AG09309 (cell line): Measurements from ENCODE around the gene TMEM132C.

ENCODE experiments used
- DNase-seq: peaks from one replicate; pipeline ENCODE4 v3.0.0-alpha.2; 2010; ENCODE audit warnings: low read depth
- H3K4me3 ChIP-seq: 2 replicates; pipeline ENCODE4 v1.5.1; 2011; ENCODE audit warnings: mild to moderate bottlenecking, low read depth, low read length, moderate library complexity; ENCODE audit not compliant: control insufficient read depth
- TF ChIP-seq, protein P1 (sequence below): IDR thresholded peaks from 2 replicates; pipeline ENCODE4 v1.5.1; 2011; ENCODE audit warnings: mild to moderate bottlenecking, low read depth, low read length, inconsistent platforms; ENCODE audit not compliant: insufficient read depth, control insufficient read depth; ENCODE audit errors: missing control alignments

TMEM132C gene

DNA sequence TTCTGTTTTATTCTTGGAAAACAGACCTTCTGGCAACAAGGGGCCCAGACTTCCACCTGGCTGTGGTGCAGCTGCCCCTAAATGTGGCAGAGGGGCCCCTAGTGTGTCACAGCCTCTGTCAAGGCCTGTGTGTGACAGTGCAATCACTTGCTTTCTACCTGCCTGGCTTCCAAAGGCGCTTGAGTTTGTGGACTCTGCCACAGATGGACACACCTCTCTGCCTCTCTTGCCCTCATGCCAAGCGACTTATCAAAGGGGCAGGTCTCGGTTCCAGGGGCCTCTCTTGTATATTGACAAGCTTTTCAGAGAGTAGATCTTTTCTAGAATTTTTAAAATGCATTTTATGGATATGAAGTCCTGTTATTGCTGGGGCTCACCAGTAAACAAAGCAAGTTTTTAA lies 339.6 kb downstream of the TMEM132C start:
- TF ChIP-seq, protein P1, sequence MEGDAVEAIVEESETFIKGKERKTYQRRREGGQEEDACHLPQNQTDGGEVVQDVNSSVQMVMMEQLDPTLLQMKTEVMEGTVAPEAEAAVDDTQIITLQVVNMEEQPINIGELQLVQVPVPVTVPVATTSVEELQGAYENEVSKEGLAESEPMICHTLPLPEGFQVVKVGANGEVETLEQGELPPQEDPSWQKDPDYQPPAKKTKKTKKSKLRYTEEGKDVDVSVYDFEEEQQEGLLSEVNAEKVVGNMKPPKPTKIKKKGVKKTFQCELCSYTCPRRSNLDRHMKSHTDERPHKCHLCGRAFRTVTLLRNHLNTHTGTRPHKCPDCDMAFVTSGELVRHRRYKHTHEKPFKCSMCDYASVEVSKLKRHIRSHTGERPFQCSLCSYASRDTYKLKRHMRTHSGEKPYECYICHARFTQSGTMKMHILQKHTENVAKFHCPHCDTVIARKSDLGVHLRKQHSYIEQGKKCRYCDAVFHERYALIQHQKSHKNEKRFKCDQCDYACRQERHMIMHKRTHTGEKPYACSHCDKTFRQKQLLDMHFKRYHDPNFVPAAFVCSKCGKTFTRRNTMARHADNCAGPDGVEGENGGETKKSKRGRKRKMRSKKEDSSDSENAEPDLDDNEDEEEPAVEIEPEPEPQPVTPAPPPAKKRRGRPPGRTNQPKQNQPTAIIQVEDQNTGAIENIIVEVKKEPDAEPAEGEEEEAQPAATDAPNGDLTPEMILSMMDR = no peak
- no peak for DNase-seq
- no peak overlapping the region for H3K4me3 ChIP-seq

DNA sequence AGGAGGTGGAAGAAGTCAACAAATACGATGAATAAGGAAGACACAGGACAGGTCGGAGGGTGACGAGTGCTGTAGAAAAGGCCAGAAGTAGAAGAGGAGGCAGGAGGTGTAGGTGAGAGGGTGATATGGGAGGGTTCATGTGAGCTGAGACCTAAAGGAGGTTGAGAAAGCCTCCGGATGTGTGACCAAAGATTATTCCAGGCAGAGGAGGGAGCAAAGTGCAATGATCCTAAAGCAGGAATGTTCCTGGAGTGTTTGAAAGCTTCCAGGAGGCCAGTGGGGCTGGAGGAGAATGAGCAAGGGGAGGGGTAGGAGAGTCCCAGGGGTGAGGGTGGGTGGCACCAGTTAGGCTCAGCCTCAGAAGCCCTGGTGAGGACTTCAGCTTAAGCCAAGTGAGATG lies 340.0 kb downstream of the TMEM132C start:
- DNase-seq = no peak
- H3K4me3 ChIP-seq = no peak overlapping the region
- TF ChIP-seq, protein P1 = no peak

DNA sequence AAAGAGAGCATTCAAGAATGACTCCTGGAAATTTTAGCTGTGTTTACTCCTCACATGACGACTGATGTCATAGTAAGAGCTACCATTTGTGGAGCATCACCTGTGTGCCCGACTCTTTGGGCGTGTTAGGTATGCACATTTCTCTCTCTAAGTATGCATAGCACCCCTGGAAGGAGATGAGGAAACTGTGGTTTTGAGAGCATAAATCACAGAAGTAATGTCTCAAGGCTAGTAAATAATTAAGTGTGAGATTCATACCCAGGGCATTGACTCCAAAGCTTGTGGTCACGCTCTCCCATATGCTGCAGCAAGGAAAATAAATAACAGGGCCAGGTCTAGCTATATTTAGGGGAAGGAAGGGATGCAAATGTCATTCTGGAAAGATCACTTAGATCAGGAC lies 340.7 kb downstream of the TMEM132C start:
- TF ChIP-seq, protein P1 = no peak
- no peak for DNase-seq

DNA sequence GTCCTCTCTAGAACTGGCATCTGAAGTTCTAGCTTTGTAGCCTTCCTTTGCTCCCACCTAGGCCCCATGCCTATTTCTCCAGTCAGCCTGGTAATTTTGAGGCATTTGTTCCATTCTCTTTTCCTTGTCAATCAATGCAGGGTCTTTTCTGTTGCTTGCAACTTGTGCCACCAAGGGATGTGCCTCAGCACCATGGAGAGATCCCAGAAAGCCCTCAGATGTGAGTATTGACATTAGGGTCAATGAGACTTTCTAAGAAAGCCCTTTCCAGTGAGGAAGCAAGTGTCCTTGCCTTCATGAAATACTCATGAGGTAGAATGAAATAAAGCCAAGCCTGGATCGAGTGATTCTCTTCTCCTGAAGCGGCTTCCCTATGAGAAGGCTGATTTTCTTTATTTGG lies 342.9 kb downstream of the TMEM132C start:
- TF ChIP-seq, protein P1 = no peak
- no peak overlapping the region for H3K4me3 ChIP-seq
- no peak for DNase-seq

More for the DNA sequence above, 340.7 kb downstream of the TMEM132C start:
- H3K4me3 ChIP-seq = no peak overlapping the region

DNA sequence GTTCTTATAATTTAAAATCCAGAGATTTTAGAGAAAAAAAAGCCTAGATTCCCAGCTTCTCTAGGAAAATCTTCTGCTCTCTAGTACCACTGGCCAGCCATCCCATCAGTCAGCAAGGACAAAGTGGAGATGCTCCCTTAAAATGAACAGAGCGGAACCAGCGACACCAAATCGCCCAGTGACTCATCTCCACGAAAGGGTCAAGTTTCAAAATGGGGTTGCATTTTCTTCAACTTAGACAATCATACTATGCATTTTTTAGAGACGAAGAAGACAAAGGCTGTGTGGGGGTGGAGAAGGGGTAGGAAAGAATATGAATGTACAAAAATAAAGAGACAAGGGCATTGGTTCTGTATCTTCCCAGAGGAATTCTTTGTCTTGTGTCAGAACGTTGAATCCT lies 344.8 kb downstream of the TMEM132C start:
- H3K4me3 ChIP-seq = no peak overlapping the region
- DNase-seq = no peak
- TF ChIP-seq, protein P1 = no peak

DNA sequence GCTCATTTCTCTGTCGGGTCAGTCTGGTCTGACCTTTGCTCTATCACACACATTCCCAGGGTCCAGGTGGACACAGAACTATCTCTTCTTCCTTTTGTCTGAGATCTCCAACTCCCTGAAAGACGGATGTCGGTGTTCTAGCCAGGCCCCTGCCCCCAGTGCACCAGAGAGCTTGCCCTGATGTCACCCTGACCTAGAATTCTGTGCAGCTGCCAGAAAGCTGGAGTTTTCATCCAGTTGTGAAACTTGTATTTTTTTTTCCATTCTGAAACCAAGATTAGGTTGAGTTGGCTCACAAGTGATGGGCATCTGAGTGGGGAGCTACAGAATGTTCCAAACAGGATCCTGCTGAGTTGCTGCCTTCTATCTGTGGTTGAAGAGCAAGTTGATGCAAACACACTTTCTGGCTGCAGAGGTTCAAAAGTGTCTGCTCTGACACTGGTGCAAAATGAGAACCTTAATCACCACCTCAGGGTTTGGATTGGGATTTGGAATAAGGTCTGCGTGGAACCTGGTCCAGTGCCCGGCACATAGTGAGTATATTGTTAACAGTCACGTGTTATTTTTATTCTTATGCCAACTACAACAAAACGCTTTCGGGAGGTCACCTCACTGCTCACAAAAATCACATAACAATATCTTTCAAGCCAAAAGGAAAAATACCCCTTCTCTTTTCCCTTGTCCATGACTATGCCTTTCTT lies 345.3 kb downstream of the TMEM132C start:
- no peak overlapping the region for H3K4me3 ChIP-seq
- TF ChIP-seq, protein P1 = no peak
- DNase-seq = no peak

DNA sequence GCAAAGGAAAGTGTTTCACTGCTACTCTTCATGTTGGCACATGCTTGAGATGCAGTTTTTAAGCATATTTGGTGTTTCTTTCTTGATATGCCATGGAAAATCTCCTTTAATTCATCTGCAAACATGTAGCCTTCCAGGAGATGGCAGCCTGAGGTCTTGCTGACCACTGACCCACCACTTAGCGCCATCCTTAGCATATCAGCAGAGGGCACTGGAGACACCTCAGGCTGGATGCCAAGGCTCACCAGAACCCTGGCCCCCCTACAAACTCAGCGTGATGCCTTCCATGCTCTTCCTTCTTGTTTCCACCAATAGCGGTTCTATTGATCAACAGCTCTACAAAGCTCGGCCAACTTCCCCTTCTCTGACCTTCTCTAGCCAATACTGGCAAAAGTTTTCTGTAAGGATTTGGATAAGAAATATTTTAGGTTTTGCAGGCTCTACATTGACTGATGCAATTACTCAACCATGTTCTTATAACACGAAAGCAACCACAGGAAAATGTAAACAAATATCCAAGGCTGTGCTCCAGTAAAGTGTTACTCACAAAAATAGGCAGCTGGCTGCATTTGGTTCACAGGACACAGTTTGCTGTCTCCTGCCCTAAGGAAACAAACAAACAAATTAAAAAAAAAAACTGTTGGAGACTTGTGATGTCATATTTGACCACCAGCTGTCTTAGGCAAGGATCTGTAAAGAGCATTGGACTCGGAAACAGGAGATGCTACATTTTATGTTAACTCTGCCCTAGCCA lies 347.0 kb downstream of the TMEM132C start:
- TF ChIP-seq, protein P1 = no peak
- no peak for DNase-seq
- no peak overlapping the region for H3K4me3 ChIP-seq
